ENCODE measurements around the gene DAZAP1. TPM values are rescaled to one million over a fixed set of nuclear protein-coding genes. Genes with fewer than 3 reads are reported as not detected.

DAZAP1 gene
- total RNA-seq, 2 donors from 2014 or later: 34.9 to 76.9 TPM

GRCh38 chr19:1433119-1434039 is 26.0 kb downstream of the DAZAP1 start:
- H3K36me3 ChIP-seq: peaks cover 53% of the 10 kb centered on the region
- ATAC-seq (ENCODE audit: insufficient number of reproducible peaks, low FRiP score, low read depth) (no peak), DNase-seq (ENCODE audit: low spot score) (no peak)
- H3K27ac ChIP-seq: no peak overlapping the region
- no peak overlapping the region for H3K4me3 ChIP-seq
- no peak for TF ChIP-seq CTCF (IDR thresholded peaks at IDR 0.05)
- H3K9me3 ChIP-seq: no peaks in the 10 kb centered on the region
- no peaks in the 10 kb centered on the region for H3K27me3 ChIP-seq (replicated peaks; ENCODE audit: insufficient read depth)
- peaks cover 0 to 5% of the 10 kb centered on the region in 2 donors for H3K4me1 ChIP-seq (ENCODE audit: control insufficient read depth in 1 of 2, low read depth in 2 of 2)

GRCh38 chr19:1434040-1434366 is 26.6 kb downstream of the DAZAP1 start:
- Histone ChIP-seq H3K9me3 (no peaks in the 10 kb centered on the region), H3K4me1 (ENCODE audit: control insufficient read depth in 1 of 2, low read depth in 2 of 2) (peaks cover 1 to 6% of the 10 kb centered on the region in 2 donors), H3K4me3 (no peak overlapping the region), H3K36me3 (peaks cover 46% of the 10 kb centered on the region), H3K27ac (no peak overlapping the region), H3K27me3 (replicated peaks; ENCODE audit: insufficient read depth) (no peaks in the 10 kb centered on the region)
- DNase-seq (ENCODE audit: low spot score) (no peak), ATAC-seq (ENCODE audit: insufficient number of reproducible peaks, low FRiP score, low read depth) (no peak)
- TF ChIP-seq CTCF (IDR thresholded peaks at IDR 0.05): no peak

- Histone ChIP-seq H3K27ac (no peak overlapping the region), H3K4me1 (ENCODE audit: control insufficient read depth in 1 of 2, low read depth in 2 of 2) (peaks cover 7 to 12% of the 10 kb centered on the region in 2 donors), H3K36me3 (peaks cover 40% of the 10 kb centered on the region), H3K9me3 (no peaks in the 10 kb centered on the region), H3K4me3 (no peak overlapping the region), H3K27me3 (replicated peaks; ENCODE audit: insufficient read depth) (no peaks in the 10 kb centered on the region)
- DNase-seq (ENCODE audit: low spot score): no peak
- no peak for ATAC-seq (ENCODE audit: insufficient number of reproducible peaks, low FRiP score, low read depth)
- TF ChIP-seq CTCF (IDR thresholded peaks at IDR 0.05): no peak
Observed at GRCh38 chr19:1434577-1435060, 27.2 kb downstream of the DAZAP1 start.

- H3K4me3 ChIP-seq: no peak overlapping the region
- no peaks in the 10 kb centered on the region for H3K27me3 ChIP-seq (replicated peaks; ENCODE audit: insufficient read depth)
- TF ChIP-seq CTCF (IDR thresholded peaks at IDR 0.05): no peak
- H3K27ac ChIP-seq: no peak overlapping the region
- ATAC-seq (ENCODE audit: insufficient number of reproducible peaks, low FRiP score, low read depth): no peak
- peaks cover 41% of the 10 kb centered on the region for H3K36me3 ChIP-seq
- DNase-seq (ENCODE audit: low spot score): no peak
- H3K4me1 ChIP-seq (ENCODE audit: control insufficient read depth in 1 of 2, low read depth in 2 of 2): peaks cover 12 to 21% of the 10 kb centered on the region in 2 donors
- H3K9me3 ChIP-seq: no peaks in the 10 kb centered on the region
Observed at GRCh38 chr19:1435378-1435989, 28.1 kb downstream of the DAZAP1 start.

GRCh38 chr19:1437609-1438008 is 30.2 kb downstream of the DAZAP1 start:
- H3K36me3 ChIP-seq: peaks cover 48% of the 10 kb centered on the region
- H3K4me3 ChIP-seq: peak overlapping the region; percentile 100
- TF ChIP-seq CTCF (IDR thresholded peaks at IDR 0.05): no peak
- ATAC-seq (ENCODE audit: insufficient number of reproducible peaks, low FRiP score, low read depth) (no peak), DNase-seq (ENCODE audit: low spot score) (no peak)
- no peaks in the 10 kb centered on the region for H3K9me3 ChIP-seq
- H3K4me1 ChIP-seq (ENCODE audit: control insufficient read depth in 1 of 2, low read depth in 2 of 2): peaks cover 12 to 22% of the 10 kb centered on the region in 2 donors
- H3K27me3 ChIP-seq (replicated peaks; ENCODE audit: insufficient read depth): no peaks in the 10 kb centered on the region
- peak overlapping the region in 1 of 2 donors; percentile 87 for H3K27ac ChIP-seq

Measured in thoracic aorta (tissue), 2 donors.